SK-N-SH (cell line): ENCODE measurements around the gene SNX1. TPM values are rescaled to one million over a fixed set of nuclear protein-coding genes. Genes with fewer than 3 reads are reported as not detected.

ENCODE experiments used
- CTCF ChIA-PET: fragments of 300-600, 350-600 bp; formaldehyde crosslinking; extraction: SDS; loops from one replicate; lab custom pipeline; 2021; lab: Yijun Ruan, JAX
- POLR2A ChIA-PET: fragments of 350-600 bp; sonication (Branson Sonifier 250); formaldehyde crosslinking; extraction: SDS; loops from one replicate; lab custom pipeline; 2020; ENCODE audit warnings: antibody characterized with exemption, inconsistent platforms; lab: Yijun Ruan, JAX
- DNase-seq: peaks from one replicate; pipeline ENCODE4 v3.0.0; 2012
- H2AFZ ChIP-seq: fragments of 200-600 bp; sonication (generic); 2 replicates; pipeline ENCODE4 v1.8.1; 2016; ENCODE audit warnings: antibody characterized with exemption, mild to moderate bottlenecking, low read depth
- H3F3A ChIP-seq: fragments of 200-600 bp; sonication (generic); replicated peaks from 2 replicates; pipeline ENCODE3; 2016; ENCODE audit warnings: antibody characterized with exemption, mild to moderate bottlenecking; ENCODE audit not compliant: insufficient read depth
- H3K27ac ChIP-seq, 2 experiments: fragments of 200-500 bp in 1 of 2; fragments of 200-600 bp in 1 of 2; sonication (Bioruptor generic) in 1 of 2; sonication (generic), shearing (Covaris generic) in 1 of 2; 2 replicates each; pipeline versions ENCODE4 v1.5.1 to v1.6.1; 2014 to 2016; ENCODE audit warnings: low read depth in 2 of 2, inconsistent platforms in 1 of 2, low read length in 1 of 2, mild to moderate bottlenecking in 1 of 2, mixed read lengths in 1 of 2
- H3K27me3 ChIP-seq: fragments of 200-600 bp; sonication (generic), shearing (Covaris generic); 2 replicates; pipeline ENCODE4 v1.6.1; 2016; ENCODE audit warnings: mixed run types; ENCODE audit not compliant: insufficient read depth
- H3K36me3 ChIP-seq, 2 experiments: fragments of 200-500 bp in 1 of 2; fragments of 200-600 bp in 1 of 2; sonication (Bioruptor generic) in 1 of 2; sonication (generic) in 1 of 2; replicated peaks in 1 of 2; 2 replicates each; pipeline versions ENCODE3 to v1.5.1; 2014 to 2016; ENCODE audit warnings: low read length in 1 of 2, mild to moderate bottlenecking in 1 of 2; ENCODE audit not compliant: insufficient read depth in 2 of 2, control insufficient read depth in 1 of 2
- H3K4me1 ChIP-seq, 2 experiments: fragments of 200-500 bp in 1 of 2; fragments of 200-600 bp in 1 of 2; sonication (Bioruptor generic) in 1 of 2; sonication (generic), shearing (Covaris generic) in 1 of 2; 2 replicates each; pipeline versions ENCODE4 v1.5.1 to v1.6.1; 2014 to 2016; ENCODE audit warnings: low read depth in 1 of 2, low read length in 1 of 2, mixed run types in 1 of 2; ENCODE audit not compliant: insufficient read depth in 2 of 2, control insufficient read depth in 1 of 2
- H3K4me2 ChIP-seq: fragments of 200-600 bp; sonication (generic), shearing (Covaris generic); 2 replicates; pipeline ENCODE4 v1.6.1; 2017; ENCODE audit warnings: mixed run types
- H3K4me3 ChIP-seq, 2 experiments: fragments of 200-500 bp in 1 of 2; fragments of 200-600 bp in 1 of 2; sonication (Bioruptor generic) in 1 of 2; sonication (generic), shearing (Covaris generic) in 1 of 2; 2 replicates each; pipeline versions ENCODE4 v1.5.1 to v1.8.1; 2014 to 2016; ENCODE audit warnings: low read depth in 2 of 2, inconsistent platforms in 1 of 2, low read length in 1 of 2, mild to moderate bottlenecking in 1 of 2, mixed read lengths in 1 of 2, moderate library complexity in 1 of 2
- H3K79me2 ChIP-seq: fragments of 200-600 bp; sonication (generic); 2 replicates; pipeline ENCODE4 v1.8.1; 2017; ENCODE audit warnings: mild to moderate bottlenecking; ENCODE audit not compliant: insufficient read depth
- H3K9ac ChIP-seq: fragments of 200-600 bp; sonication (generic); 2 replicates; pipeline ENCODE4 v1.6.1; 2017; ENCODE audit warnings: mixed run types
- H3K9me2 ChIP-seq: fragments of 200-600 bp; sonication (generic); 2 replicates; pipeline ENCODE4 v1.6.1; 2017; ENCODE audit warnings: mixed run types
- H3K9me3 ChIP-seq: fragments of 200-600 bp; sonication (generic); 2 replicates; pipeline ENCODE4 v1.6.1; 2017; ENCODE audit warnings: mixed run types, mild to moderate bottlenecking, moderate library complexity
- H4K20me1 ChIP-seq: fragments of 200-600 bp; sonication (generic); 2 replicates; pipeline ENCODE4 v1.6.1; 2017; ENCODE audit warnings: mild to moderate bottlenecking, mixed run types; ENCODE audit not compliant: insufficient read depth
- CHD2 ChIP-seq: fragments of 150-350 bp; IDR thresholded peaks from 2 replicates; pipeline ENCODE4 v1.6.1; 2018; ENCODE audit warnings: low read length; ENCODE audit not compliant: partially characterized antibody
- CTCF ChIP-seq: fragments of 200-600 bp; sonication (generic); IDR thresholded peaks from 2 replicates; pipeline ENCODE4 v1.6.1; 2017; ENCODE audit warnings: antibody characterized with exemption, mild to moderate bottlenecking, moderate library complexity
- ELF1 ChIP-seq: IDR thresholded peaks from 2 replicates; pipeline ENCODE4 v1.4.0; 2012
- EZH2phosphoT487 ChIP-seq: fragments of 200-600 bp; sonication (generic); IDR thresholded peaks from 2 replicates; pipeline ENCODE4 v1.6.1; 2017; ENCODE audit warnings: low read depth, mixed run types, mild to moderate bottlenecking, antibody characterized with exemption, moderate library complexity, borderline replicate concordance
- FOSL2 ChIP-seq: IDR thresholded peaks from 2 replicates; pipeline ENCODE4 v1.4.0; 2012; ENCODE audit warnings: low read depth, mild to moderate bottlenecking, moderate library complexity, borderline replicate concordance
- FOXJ3 ChIP-seq: sonication (generic); formaldehyde crosslinking; IDR thresholded peaks from 2 replicates; pipeline ENCODE4 v1.5.1; 2020; ENCODE audit warnings: mild to moderate bottlenecking, missing genetic modification reagents
- GABPA ChIP-seq: IDR thresholded peaks from 2 replicates; pipeline ENCODE4 v1.4.0; 2012; ENCODE audit warnings: low read depth, mild to moderate bottlenecking
- JUND ChIP-seq: IDR thresholded peaks from 2 replicates; pipeline ENCODE4 v1.4.0; 2012
- MXI1 ChIP-seq: IDR thresholded peaks from 2 replicates; pipeline ENCODE4 v1.6.1; 2012; ENCODE audit warnings: mild to moderate bottlenecking, low read depth, low read length, improper control_type of control experiment
- NRF1 ChIP-seq: IDR thresholded peaks from 2 replicates; pipeline ENCODE4 v1.6.1; 2012; ENCODE audit warnings: low read depth, mild to moderate bottlenecking, low read length
- RCOR1 ChIP-seq: fragments of 150-350 bp; IDR thresholded peaks from 2 replicates; pipeline ENCODE4 v1.6.1; 2017; ENCODE audit warnings: antibody characterized with exemption, low read length
- RFX5 ChIP-seq: IDR thresholded peaks from 2 replicates; pipeline ENCODE4 v1.6.1; 2012; ENCODE audit warnings: mild to moderate bottlenecking, improper control_type of control experiment, low read length
- RXRA ChIP-seq: IDR thresholded peaks from 2 replicates; pipeline ENCODE4 v1.4.0; 2012; ENCODE audit warnings: low read depth, mild to moderate bottlenecking, borderline replicate concordance
- SIN3A ChIP-seq: IDR thresholded peaks from 2 replicates; pipeline ENCODE4 v1.6.1; 2012; ENCODE audit warnings: low read depth, mild to moderate bottlenecking, low read length, moderate library complexity, borderline replicate concordance
- TEAD4 ChIP-seq: IDR thresholded peaks from 2 replicates; pipeline ENCODE4 v1.4.0; 2012; ENCODE audit warnings: mild to moderate bottlenecking, borderline replicate concordance; ENCODE audit not compliant: insufficient read depth
- USF1 ChIP-seq: IDR thresholded peaks from 2 replicates; pipeline ENCODE4 v1.4.0; 2012; ENCODE audit warnings: low read depth, borderline replicate concordance
- YY1 ChIP-seq: IDR thresholded peaks from 2 replicates; pipeline ENCODE4 v1.4.0; 2012; ENCODE audit warnings: low read depth, mild to moderate bottlenecking
- WGBS: methylation state at CpG from one replicate; pipeline ENCODE4 v1.1.6; 2017; ENCODE audit warnings: low lambda C conversion rate; 5-methylcytosine and 5-hydroxymethylcytosine counted together
- polyA plus RNA-seq, 3 experiments: library from polyadenylated mRNA; depleted of rRNA; stranded (reverse); fragments of >200 nt; gene quantifications; 2 replicates each; pipeline ENCODE4 v1.2.3, GENCODE V29; 2012
- TF ChIP-seq, protein P1 (sequence below): IDR thresholded peaks from 2 replicates; pipeline ENCODE4; 2012
- TF ChIP-seq, protein P2 (sequence below): IDR thresholded peaks from 2 replicates; pipeline ENCODE4 v1.4.0; 2012; ENCODE audit warnings: low read depth, borderline replicate concordance

Gene SNX1
- polyA plus RNA-seq, 1 of the 3 experiments (the other 2 are of a cell fraction) = 80.7 TPM

GRCh38 chr15:64153480-64154367, 57.9 kb downstream of the SNX1 start (continued):
- TF ChIP-seq CTCF (peak; percentile 96), RFX5 (0 out of 2 replicates have a peak, but pooled peaks have one; percentile 64), ELF1 (no peak), EZH2phosphoT487 (no peak)

- H2AFZ ChIP-seq = no peak overlapping the region
- no peak overlapping the region; a peak in 1 of 4 replicates for H3K27ac ChIP-seq
- DNase-seq = no peak
- H3K9ac ChIP-seq = no peak overlapping the region
- ChIA-PET POLR2A (interaction anchor here (0.7 kb wide), 1 partner anchor 63 kb away, joined by 3 read pairs; the partner anchor contains the start of gene CIAO2A), CTCF (interaction anchor here (1.3 kb wide), 1 partner anchor 62 kb away, joined by 3 read pairs; the partner anchor contains the start of gene CIAO2A)
- H3K4me1 ChIP-seq = peaks cover 8 to 30% of the 10 kb centered on the region in 2 experiments; a peak in 2 of 4 replicates
- H3K79me2 ChIP-seq = peaks cover 17% of the 10 kb centered on the region
- WGBS = 93% methylated on average over 11 of the region's 15 CpGs
- H3K9me2 ChIP-seq = no peaks in the 10 kb centered on the region
- H3F3A ChIP-seq = peaks cover 57% of the 10 kb centered on the region
- no peak overlapping the region for H3K4me2 ChIP-seq
- H3K27me3 ChIP-seq = no peaks in the 10 kb centered on the region
- H3K9me3 ChIP-seq = no peaks in the 10 kb centered on the region
- H4K20me1 ChIP-seq = peaks cover 47% of the 10 kb centered on the region
- no peak overlapping the region for H3K4me3 ChIP-seq
- peaks cover 48 to 58% of the 10 kb centered on the region in 2 experiments for H3K36me3 ChIP-seq
- TF ChIP-seq SIN3A (no peak), JUND (no peak), RCOR1 (no peak), RFX5 (no peak), USF1 (no peak), TEAD4 (no peak), CHD2 (no peak), FOSL2 (no peak), GABPA (no peak), RXRA (no peak), NRF1 (no peak), FOXJ3 (CRISPR knock-in tag) (no peak), MXI1 (no peak), YY1 (no peak)
- TF ChIP-seq, protein P1, sequence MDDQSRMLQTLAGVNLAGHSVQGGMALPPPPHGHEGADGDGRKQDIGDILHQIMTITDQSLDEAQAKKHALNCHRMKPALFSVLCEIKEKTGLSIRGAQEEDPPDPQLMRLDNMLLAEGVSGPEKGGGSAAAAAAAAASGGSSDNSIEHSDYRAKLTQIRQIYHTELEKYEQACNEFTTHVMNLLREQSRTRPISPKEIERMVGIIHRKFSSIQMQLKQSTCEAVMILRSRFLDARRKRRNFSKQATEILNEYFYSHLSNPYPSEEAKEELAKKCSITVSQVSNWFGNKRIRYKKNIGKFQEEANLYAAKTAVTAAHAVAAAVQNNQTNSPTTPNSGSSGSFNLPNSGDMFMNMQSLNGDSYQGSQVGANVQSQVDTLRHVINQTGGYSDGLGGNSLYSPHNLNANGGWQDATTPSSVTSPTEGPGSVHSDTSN = no peak
- TF ChIP-seq, protein P2, sequence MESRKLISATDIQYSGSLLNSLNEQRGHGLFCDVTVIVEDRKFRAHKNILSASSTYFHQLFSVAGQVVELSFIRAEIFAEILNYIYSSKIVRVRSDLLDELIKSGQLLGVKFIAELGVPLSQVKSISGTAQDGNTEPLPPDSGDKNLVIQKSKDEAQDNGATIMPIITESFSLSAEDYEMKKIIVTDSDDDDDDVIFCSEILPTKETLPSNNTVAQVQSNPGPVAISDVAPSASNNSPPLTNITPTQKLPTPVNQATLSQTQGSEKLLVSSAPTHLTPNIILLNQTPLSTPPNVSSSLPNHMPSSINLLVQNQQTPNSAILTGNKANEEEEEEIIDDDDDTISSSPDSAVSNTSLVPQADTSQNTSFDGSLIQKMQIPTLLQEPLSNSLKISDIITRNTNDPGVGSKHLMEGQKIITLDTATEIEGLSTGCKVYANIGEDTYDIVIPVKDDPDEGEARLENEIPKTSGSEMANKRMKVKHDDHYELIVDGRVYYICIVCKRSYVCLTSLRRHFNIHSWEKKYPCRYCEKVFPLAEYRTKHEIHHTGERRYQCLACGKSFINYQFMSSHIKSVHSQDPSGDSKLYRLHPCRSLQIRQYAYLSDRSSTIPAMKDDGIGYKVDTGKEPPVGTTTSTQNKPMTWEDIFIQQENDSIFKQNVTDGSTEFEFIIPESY = no peak
These were observed 60.2 kb downstream of the SNX1 start for GRCh38 chr15:64155802-64156651.
